AG20443 (cell line): ENCODE measurements around the gene LRG1.
A peak's percentile ranks its signal among the peaks of the same experiment; 100 is the strongest.

Source experiments
- DNase-seq: peaks from one replicate; pipeline ENCODE4 v3.0.0; 2012; ENCODE audit warnings: low spot score, mixed read lengths

Gene LRG1

GRCh38 chr19:4539693-4540581 lies at the start of gene LRG1:
LRG1 (minus strand) TSS chr19:4540036; CDS start chr19:4540013, 23 bp downstream.
- DNase-seq = no peak

- DNase-seq = no peak
Observed at GRCh38 chr19:4588291-4588761, 48.5 kb upstream of the LRG1 start.

GRCh38 chr19:4587527-4587926 lies 47.7 kb upstream of the LRG1 start:
- no peak for DNase-seq

GRCh38 chr19:4586691-4587090 lies 46.9 kb upstream of the LRG1 start:
- no peak for DNase-seq

- DNase-seq = no peak
Observed at GRCh38 chr19:4586245-4586644, 46.4 kb upstream of the LRG1 start.

- no peak for DNase-seq
Observed at GRCh38 chr19:4585556-4585955, 45.7 kb upstream of the LRG1 start.

GRCh38 chr19:4584670-4585460 lies 45.0 kb upstream of the LRG1 start:
- no peak for DNase-seq

- peak; percentile 67 for DNase-seq
Observed at GRCh38 chr19:4583961-4584669, 44.3 kb upstream of the LRG1 start.

- no peak for DNase-seq
Observed at GRCh38 chr19:4582980-4583842, 43.4 kb upstream of the LRG1 start.

- peak; percentile 66 for DNase-seq
Observed at GRCh38 chr19:4581666-4582553, 42.1 kb upstream of the LRG1 start.

- no peak for DNase-seq
Observed at GRCh38 chr19:4580961-4581665, 41.3 kb upstream of the LRG1 start.

- DNase-seq = no peak
Observed at GRCh38 chr19:4580021-4580901, 40.4 kb upstream of the LRG1 start.

- DNase-seq = no peak
Observed at GRCh38 chr19:4579389-4579788, 39.6 kb upstream of the LRG1 start.

GRCh38 chr19:4578552-4579248 lies 38.9 kb upstream of the LRG1 start:
- no peak for DNase-seq

GRCh38 chr19:4577020-4577782 lies 37.4 kb upstream of the LRG1 start:
- DNase-seq = no peak

GRCh38 chr19:4576016-4576933 lies 36.4 kb upstream of the LRG1 start:
- peak; percentile 71 for DNase-seq
